GM19023 (cell line): ENCODE data around the gene POLA1.

Experiments
- ATAC-seq: cut with Tn5 transposase; IDR thresholded peaks from one replicate; pipeline ENCODE4 v1.9.1; 2021; ENCODE audit warnings: mild to moderate bottlenecking, moderate library complexity; ENCODE audit not compliant: unreplicated experiment

The POLA1 gene

GRCh38 chrX:24965372-24965771 is 271.7 kb downstream of the POLA1 start:
- no peak for ATAC-seq

- no peak for ATAC-seq
Measured at GRCh38 chrX:24969812-24970211, 276.1 kb downstream of the POLA1 start.

- ATAC-seq: no peak
Measured at GRCh38 chrX:24979081-24979480, 285.4 kb downstream of the POLA1 start.

DNA sequence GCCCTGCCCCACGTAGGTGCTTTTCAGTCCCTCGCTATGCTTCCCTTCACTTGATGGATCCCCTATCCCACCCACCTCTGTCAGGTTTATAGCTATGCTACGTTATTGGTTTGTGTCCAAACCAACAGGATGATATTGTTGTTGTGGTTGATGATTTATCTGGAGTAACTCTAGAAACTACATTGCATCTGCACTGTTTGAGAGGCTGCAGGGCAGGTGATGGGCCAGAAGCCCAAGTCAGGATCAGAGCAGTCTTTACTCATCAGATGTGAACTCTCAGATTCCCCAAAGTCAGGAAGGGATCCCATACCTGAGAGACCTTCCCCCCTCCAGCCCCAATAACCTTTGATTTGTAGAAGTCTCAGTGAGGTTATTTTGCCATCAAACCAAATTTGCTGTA is 287.3 kb downstream of the POLA1 start:
- no peak for ATAC-seq

GRCh38 chrX:24982306-24982965 is 288.7 kb downstream of the POLA1 start:
- no peak for ATAC-seq

- no peak for ATAC-seq
Measured at GRCh38 chrX:24983931-24984330, 290.2 kb downstream of the POLA1 start.

DNA sequence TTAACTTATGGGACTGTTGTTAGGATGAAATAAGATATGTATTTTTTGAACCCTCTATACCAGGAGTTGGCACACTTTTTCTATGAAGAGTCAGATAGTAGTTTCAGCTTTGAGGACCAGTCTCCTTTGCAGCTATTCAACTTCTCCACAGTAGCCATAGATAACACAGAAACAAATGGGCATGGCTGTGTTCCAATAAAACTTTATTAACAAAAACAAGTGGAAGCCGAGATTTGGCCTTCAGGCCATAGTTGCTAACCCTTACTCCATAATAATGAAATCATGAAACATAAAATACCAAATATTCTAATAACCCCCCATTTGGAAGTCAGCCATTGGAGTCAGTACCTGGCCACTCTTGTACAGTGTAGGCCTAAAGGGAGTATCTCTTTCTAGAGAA is 291.4 kb downstream of the POLA1 start:
- ATAC-seq: no peak

DNA sequence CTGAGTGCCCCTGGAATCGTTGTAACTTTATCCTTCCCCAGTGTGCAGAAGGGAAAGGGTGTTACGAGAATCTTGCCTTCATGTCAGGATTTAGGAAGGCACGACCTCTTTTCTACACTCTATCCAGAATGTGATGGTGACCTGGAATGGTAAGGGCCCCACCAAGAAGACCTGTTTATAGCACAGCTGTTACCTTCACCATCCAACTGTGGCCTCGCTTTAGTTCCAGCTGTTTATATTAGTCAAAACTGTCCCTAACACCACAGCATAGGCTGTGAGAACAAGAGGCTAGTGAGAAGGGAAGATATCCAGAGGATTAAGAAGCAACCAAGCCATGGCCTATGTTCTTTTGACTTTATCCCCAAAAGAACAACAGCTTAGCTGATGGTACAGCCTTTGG is 294.0 kb downstream of the POLA1 start:
- no peak for ATAC-seq

- no peak for ATAC-seq
Measured at GRCh38 chrX:24988314-24988713, 294.6 kb downstream of the POLA1 start.

DNA sequence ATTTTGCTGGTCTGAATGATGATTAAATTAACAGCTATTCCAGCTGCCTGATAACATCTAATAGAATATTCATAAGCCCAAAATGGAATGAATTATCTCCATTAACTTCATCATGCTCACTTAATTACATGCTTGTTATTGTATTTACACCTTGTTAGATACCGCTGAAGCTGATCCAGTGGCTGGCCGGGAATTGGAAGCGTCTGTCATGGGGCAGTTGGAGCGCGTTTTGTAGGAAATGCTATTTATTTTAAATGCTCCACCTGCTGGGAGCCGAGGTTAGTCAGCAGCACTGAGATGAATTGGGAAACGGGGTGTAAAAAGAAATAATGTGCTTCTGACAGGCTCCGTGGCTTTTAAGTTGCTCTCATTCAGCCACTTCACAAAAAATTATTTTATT is 296.8 kb downstream of the POLA1 start:
- ATAC-seq: no peak

DNA sequence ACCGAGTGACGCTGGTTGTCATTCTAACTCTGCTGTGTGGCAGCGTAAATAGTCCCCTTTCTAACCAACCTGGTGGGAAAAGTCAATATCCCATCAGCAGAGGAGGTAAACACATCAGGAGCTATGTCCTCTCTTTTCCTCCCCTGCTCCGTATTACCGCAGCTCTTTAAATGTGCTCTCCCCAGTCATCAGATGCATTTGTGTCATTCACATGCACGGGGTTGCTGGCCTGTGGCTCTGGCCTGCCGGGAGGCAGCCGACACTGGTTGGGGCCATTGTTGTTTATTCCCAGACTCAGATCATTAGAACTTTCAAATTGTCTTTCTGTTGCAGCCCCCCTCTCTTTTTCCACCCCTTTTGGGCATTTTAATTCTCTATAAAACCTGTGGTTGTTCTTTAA is 300.2 kb downstream of the POLA1 start:
- no peak for ATAC-seq

GRCh38 chrX:24996096-24996709 is 302.5 kb downstream of the POLA1 start:
- ATAC-seq: no peak

- no peak for ATAC-seq
Measured at GRCh38 chrX:24999511-24999910, 305.8 kb downstream of the POLA1 start.

- ATAC-seq: no peak
Measured at GRCh38 chrX:25001808-25002660, 308.3 kb downstream of the POLA1 start.

DNA sequence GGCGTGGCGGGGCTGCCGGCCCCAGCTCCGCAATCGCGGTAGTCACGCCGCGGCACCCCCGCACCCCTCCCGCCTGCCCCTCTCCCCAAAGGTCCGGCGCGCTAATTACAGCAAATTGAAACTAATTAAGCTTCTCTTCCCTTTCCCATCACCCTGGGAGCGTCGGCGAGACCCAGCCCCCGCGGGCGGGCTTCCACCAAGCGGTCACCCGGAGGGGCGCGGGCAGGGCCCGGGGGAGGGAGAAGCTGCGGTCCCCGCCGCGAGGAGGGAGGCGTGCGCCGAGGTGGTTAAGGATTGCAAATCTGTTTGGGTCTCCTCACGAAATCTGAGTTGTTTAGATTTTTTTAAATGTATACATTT is 308.9 kb downstream of the POLA1 start:
- ATAC-seq: no peak

GRCh38 chrX:25003066-25003849 is 309.5 kb downstream of the POLA1 start:
- ATAC-seq: no peak

- ATAC-seq: no peak
Measured at GRCh38 chrX:25004040-25004439, 310.3 kb downstream of the POLA1 start.

DNA sequence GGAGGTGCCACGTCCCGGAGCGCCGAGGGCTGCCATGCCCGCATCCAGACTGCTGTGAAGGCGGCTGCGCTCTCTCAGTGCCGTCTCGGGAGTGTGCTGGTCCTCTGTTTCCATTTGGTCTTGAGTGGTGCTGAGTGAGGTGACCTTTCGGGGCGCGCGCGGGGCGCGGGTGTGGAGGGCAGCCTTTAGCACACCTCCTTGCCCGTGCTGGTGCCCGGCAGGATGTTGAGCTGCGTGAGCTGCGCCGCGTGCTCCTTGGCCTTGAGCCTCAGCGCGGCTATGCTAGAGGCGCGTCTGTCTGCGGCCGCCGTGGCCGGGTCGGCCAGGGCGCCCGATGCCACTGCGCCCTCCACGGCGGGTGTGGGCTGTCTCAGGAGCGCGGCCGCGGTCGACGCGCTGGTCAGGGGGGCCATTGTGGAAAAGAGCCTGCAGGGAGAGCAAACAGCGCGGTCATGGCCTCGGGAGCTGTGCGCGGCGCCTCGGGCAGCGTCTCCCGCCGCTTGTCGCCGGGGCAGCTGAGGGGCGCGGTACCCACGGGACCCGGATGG is 310.8 kb downstream of the POLA1 start:
- ATAC-seq: no peak

- no peak for ATAC-seq
Measured at GRCh38 chrX:25005034-25005381, 311.3 kb downstream of the POLA1 start.

DNA sequence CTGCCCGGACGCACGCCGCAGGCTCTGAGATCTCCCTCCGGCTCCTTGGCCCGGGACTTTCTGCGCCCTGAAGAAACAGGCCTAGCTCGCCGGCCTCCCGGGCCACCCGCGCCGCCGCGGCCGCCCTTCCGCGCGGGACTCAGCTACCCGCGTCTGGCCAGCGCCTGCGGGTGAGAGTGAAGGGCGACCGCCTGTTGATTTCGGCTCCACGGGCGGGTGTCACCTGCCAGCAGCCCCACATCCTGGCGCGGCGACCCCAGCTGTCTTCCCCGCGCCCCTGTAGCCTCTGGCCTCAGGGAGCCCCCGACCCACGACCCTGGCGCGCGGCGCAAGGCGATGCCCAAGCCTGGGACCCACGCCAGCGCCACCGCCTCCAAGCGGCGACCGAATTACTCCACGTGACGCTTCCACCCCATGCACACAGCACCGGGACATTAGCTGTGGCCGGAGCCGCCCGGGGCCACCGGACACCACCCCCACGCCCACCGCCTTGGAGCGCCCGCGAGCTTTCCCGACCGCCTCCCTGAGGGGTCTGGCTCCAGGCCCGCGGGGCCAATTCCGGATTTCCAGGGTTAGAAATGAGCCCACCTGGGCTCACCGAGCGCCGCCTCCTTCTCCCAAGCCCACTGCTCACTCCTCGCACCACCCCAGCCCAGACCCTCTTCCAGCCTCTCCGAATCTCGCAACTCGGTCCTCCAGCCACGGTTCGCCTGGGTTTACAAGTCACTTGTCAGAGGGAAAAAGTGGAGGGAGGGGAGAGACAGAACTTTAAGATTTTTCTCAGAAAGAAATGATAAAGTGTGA is 311.9 kb downstream of the POLA1 start:
- no peak for ATAC-seq
